Keratinocyte (primary cell): ENCODE measurements around the gene MUC2. TPM values are rescaled to one million over a fixed set of nuclear protein-coding genes. Genes with fewer than 3 reads are reported as not detected.

Experiments used
- DNase-seq: peaks from one replicate; pipeline ENCODE4 v3.0.0-alpha.2; 2011; ENCODE audit warnings: low read depth, missing footprints, low spot score
- FAIRE-seq: peaks from 2 replicates; lab custom pipeline; 2011; peaks lifted over from hg19 to GRCh38; lab: Jason Lieb, UNC
- H2AFZ ChIP-seq: 2 replicates; pipeline ENCODE4 v1.6.0; 2012; ENCODE audit warnings: low read length, control low read depth, inconsistent platforms; ENCODE audit not compliant: control insufficient read depth
- H3K27ac ChIP-seq: 2 replicates; pipeline ENCODE4 v1.5.1; 2011; ENCODE audit warnings: low read length; ENCODE audit not compliant: control insufficient read depth, insufficient read depth
- H3K27me3 ChIP-seq: 3 replicates; pipeline ENCODE4 v1.6.0; 2011; ENCODE audit warnings: low read length; ENCODE audit not compliant: control insufficient read depth, insufficient read depth; ENCODE audit errors: extremely low read depth
- H3K36me3 ChIP-seq, 2 experiments: 2 replicates in 1 of 2; 3 replicates in 1 of 2; pipeline ENCODE4 v1.5.1; 2011; ENCODE audit warnings: low read length in 2 of 2, mild to moderate bottlenecking in 1 of 2; ENCODE audit not compliant: control insufficient read depth in 2 of 2, insufficient read depth in 2 of 2; ENCODE audit errors: extremely low read depth in 1 of 2
- H3K4me1 ChIP-seq: 3 replicates; pipeline ENCODE4 v1.5.1; 2011; ENCODE audit warnings: low read length; ENCODE audit not compliant: control insufficient read depth, insufficient read depth; ENCODE audit errors: extremely low read depth
- H3K4me2 ChIP-seq: 3 replicates; pipeline ENCODE4 v1.6.0; 2011; ENCODE audit warnings: low read depth, low read length; ENCODE audit not compliant: control insufficient read depth, insufficient read depth; ENCODE audit errors: extremely low read depth
- H3K4me3 ChIP-seq, 3 experiments: fragments of 200-600 bp in 1 of 3; sonication (generic) in 1 of 3; 2 replicates in 2 of 3; 3 replicates in 1 of 3; pipeline ENCODE4 v1.5.1; 2011 to 2016; ENCODE audit warnings: low read length in 3 of 3, mild to moderate bottlenecking in 3 of 3, control low read depth in 2 of 3, inconsistent platforms in 1 of 3, low read depth in 1 of 3, mixed read lengths in 1 of 3, mixed run types in 1 of 3, moderate library complexity in 1 of 3; ENCODE audit not compliant: control insufficient read depth in 2 of 3, insufficient read depth in 2 of 3; ENCODE audit errors: extremely low read depth in 1 of 3
- H3K79me2 ChIP-seq: 2 replicates; pipeline ENCODE4 v1.6.0; 2012; ENCODE audit warnings: low read length; ENCODE audit not compliant: control insufficient read depth, insufficient read depth
- H3K9ac ChIP-seq: 3 replicates; pipeline ENCODE4 v1.6.0; 2011; ENCODE audit warnings: low read length; ENCODE audit not compliant: control insufficient read depth, insufficient read depth; ENCODE audit errors: extremely low read depth
- H3K9me1 ChIP-seq: 3 replicates; pipeline ENCODE4 v1.6.0; 2011; ENCODE audit warnings: low read length; ENCODE audit not compliant: control insufficient read depth, insufficient read depth; ENCODE audit errors: extremely low read depth
- H3K9me3 ChIP-seq: 2 replicates; pipeline ENCODE4 v1.5.1; 2012; ENCODE audit warnings: low read depth, low read length; ENCODE audit not compliant: control insufficient read depth
- H4K20me1 ChIP-seq: 3 replicates; pipeline ENCODE4 v1.6.0; 2011; ENCODE audit warnings: low read length; ENCODE audit not compliant: control insufficient read depth, insufficient read depth; ENCODE audit errors: extremely low read depth
- EZH2 ChIP-seq: IDR thresholded peaks from one replicate; pipeline ENCODE4 v1.6.1; 2012; ENCODE audit warnings: inconsistent platforms, mild to moderate bottlenecking, low read length, moderate library complexity
- dilution Hi-C: fragments of 300-500 bp; cut with MboI; formaldehyde crosslinking; loops from one replicate; pipeline ENCODE4 v1.7.0; 2020; ENCODE audit warnings: low sequenced_read_pairs; ENCODE audit not compliant: extremely low pct_ligation_motif_present
- polyA plus RNA-seq, 5 experiments: library from polyadenylated mRNA; depleted of rRNA in 3 of 5; stranded (reverse) in 3 of 5; stranded (forward) in 1 of 5; unstranded in 1 of 5; fragments of >200 nt; gene quantifications; 1 replicate in 1 of 5; 2 replicates in 3 of 5; 3 replicates in 1 of 5; pipeline versions ENCODE4 v1.2.1 to v1.2.3, GENCODE V29; 2011 to 2012; ENCODE audit warnings: missing spikeins in 2 of 5, low read depth in 1 of 5, low replicate concordance in 1 of 5
- TF ChIP-seq, protein P1 (sequence below), 3 experiments: IDR thresholded peaks in 1 of 3; conservative IDR thresholded peaks in 1 of 3; optimal IDR thresholded peaks in 1 of 3; 2 replicates in 2 of 3; 3 replicates in 1 of 3; pipeline versions ENCODE3 to v1.5.1; 2011; ENCODE audit warnings: low read length in 3 of 3, mild to moderate bottlenecking in 3 of 3, moderate library complexity in 2 of 3, control low read depth in 1 of 3, inconsistent platforms in 1 of 3; ENCODE audit not compliant: insufficient read depth in 2 of 3; ENCODE audit errors: extremely low read depth in 1 of 3

MUC2 gene
- polyA plus RNA-seq, 1 donor (not counting 4 experiments of a cell fraction or from before 2014, with no cell fraction given), result not detected

DNA sequence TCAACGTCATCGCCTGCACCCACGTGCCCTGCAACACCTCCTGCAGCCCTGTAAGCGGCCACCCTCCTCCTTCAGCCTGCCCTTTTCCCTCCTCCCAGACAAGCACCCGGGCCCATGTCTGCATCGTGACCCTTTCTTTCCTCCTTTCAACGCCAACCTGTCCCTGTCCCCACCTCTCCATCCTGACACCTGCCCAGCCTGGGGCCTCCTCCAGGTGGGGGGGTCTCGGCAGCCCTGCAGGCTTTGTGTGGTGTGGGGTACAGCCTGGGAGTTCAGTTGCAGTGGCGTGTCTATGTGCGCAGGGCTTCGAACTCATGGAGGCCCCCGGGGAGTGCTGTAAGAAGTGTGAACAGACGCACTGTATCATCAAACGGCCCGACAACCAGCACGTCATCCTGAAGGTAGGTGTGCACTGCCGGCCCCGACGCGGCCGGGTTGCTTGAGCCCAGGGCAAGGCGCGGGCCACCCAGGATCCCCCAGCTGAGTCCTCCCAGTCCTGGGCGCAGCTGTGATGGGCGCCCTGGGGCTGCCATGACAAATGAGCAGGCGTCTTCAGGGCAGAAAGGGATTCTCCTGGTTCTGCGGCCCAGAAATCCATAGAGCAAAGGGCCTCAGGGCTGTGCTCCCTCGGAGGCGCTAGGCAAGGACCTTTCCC, 33.7 kb downstream of the MUC2 start:
- dilution Hi-C loops, result no loop called here
- DNase-seq, result no peak

DNA sequence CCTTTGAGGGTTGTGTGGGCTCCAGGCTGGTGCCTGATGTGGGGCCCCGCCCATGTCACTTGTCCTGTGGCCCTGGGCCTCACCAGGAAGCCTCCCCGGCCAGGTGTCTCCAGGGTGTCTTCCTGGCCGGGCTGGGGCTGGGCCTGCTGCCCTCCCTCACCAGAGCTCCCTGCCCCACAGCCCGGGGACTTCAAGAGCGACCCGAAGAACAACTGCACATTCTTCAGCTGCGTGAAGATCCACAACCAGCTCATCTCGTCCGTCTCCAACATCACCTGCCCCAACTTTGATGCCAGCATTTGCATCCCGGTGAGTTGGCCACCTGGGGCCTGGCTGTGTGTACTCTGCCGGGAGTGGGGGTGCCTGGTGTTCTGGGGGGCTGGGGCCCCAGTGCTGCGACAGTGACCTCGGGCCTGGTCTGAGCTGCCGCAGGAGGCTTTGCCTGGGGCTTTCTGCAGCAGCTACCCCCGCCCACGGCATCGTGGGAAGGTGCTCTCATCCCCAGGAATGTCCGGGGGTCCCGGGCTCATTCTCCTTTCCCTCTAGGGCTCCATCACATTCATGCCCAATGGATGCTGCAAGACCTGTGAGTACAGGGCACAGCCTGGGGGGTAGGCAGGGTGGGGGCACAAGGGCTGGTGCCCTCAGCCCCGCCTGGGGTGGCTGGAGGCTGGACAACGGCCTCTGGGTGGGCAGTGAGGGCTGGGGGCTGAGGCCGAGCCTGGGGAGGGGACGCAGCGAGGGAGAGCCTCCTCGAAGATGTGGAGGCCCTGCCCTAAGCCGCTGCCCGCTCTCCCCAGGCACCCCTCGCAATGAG, 34.6 kb downstream of the MUC2 start:
- no peak overlapping the region for H3K27ac ChIP-seq
- DNase-seq, result no peak
- peaks cover 4% of the 10 kb centered on the region for H3K9me3 ChIP-seq
- no peak for FAIRE-seq
- H3K9ac ChIP-seq, result no peak overlapping the region
- peaks cover 4% of the 10 kb centered on the region for H3K27me3 ChIP-seq
- no peaks in the 10 kb centered on the region for H3K79me2 ChIP-seq
- H3K9me1 ChIP-seq, result no peaks in the 10 kb centered on the region
- dilution Hi-C loops, result no loop called here
- H3K4me1 ChIP-seq, result no peaks in the 10 kb centered on the region
- H2AFZ ChIP-seq, result no peak overlapping the region
- no peak overlapping the region for H3K4me2 ChIP-seq
- H3K4me3 ChIP-seq, result no peak overlapping the region
- H3K36me3 ChIP-seq, result no peaks in the 10 kb centered on the region
- H4K20me1 ChIP-seq, result no peaks in the 10 kb centered on the region
- no peak for TF ChIP-seq EZH2
- TF ChIP-seq, protein P1, sequence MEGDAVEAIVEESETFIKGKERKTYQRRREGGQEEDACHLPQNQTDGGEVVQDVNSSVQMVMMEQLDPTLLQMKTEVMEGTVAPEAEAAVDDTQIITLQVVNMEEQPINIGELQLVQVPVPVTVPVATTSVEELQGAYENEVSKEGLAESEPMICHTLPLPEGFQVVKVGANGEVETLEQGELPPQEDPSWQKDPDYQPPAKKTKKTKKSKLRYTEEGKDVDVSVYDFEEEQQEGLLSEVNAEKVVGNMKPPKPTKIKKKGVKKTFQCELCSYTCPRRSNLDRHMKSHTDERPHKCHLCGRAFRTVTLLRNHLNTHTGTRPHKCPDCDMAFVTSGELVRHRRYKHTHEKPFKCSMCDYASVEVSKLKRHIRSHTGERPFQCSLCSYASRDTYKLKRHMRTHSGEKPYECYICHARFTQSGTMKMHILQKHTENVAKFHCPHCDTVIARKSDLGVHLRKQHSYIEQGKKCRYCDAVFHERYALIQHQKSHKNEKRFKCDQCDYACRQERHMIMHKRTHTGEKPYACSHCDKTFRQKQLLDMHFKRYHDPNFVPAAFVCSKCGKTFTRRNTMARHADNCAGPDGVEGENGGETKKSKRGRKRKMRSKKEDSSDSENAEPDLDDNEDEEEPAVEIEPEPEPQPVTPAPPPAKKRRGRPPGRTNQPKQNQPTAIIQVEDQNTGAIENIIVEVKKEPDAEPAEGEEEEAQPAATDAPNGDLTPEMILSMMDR (optimal IDR thresholded peaks at IDR 0.05 in 1 of 3, IDR thresholded peaks at IDR 0.05 in 1 of 3, conservative IDR thresholded peaks at IDR 0.05 in 1 of 3; ENCODE audit: extremely low read depth in 1 of 3, insufficient read depth in 2 of 3, low read length in 3 of 3), result no peak

More for the DNA sequence above, 33.7 kb downstream of the MUC2 start:
- Histone ChIP-seq H3K27me3 (peaks cover 4% of the 10 kb centered on the region), H3K4me3 (no peak overlapping the region), H4K20me1 (no peaks in the 10 kb centered on the region), H3K36me3 (no peaks in the 10 kb centered on the region), H3K9ac (no peak overlapping the region), H3K79me2 (no peaks in the 10 kb centered on the region), H3K27ac (no peak overlapping the region), H3K9me1 (no peaks in the 10 kb centered on the region), H3K4me1 (no peaks in the 10 kb centered on the region), H2AFZ (no peak overlapping the region), H3K4me2 (no peak overlapping the region), H3K9me3 (peaks cover 4% of the 10 kb centered on the region)
- TF ChIP-seq, protein P1 (optimal IDR thresholded peaks at IDR 0.05 in 1 of 3, IDR thresholded peaks at IDR 0.05 in 1 of 3, conservative IDR thresholded peaks at IDR 0.05 in 1 of 3; ENCODE audit: extremely low read depth in 1 of 3, insufficient read depth in 2 of 3, low read length in 3 of 3), result no peak
- TF ChIP-seq EZH2, result no peak
- FAIRE-seq, result no peak
